Activated CD8-positive, alpha-beta memory T cell treated with anti-CD3 and anti-CD28 coated beads, Interleukin-2, amount 50 U/mL, for 1 hour (primary cell): ENCODE data around the gene RIMBP3B.
"Not testable (repeated sequence)": the region's sequence is repeated elsewhere in the genome, so short reads cannot be mapped to it uniquely, and the experiment has no call there.

ENCODE experiments used
- DNase-seq: peaks from one replicate; pipeline ENCODE4 v3.0.0-alpha.2; 2020; ENCODE audit errors: extremely low read depth

The RIMBP3B gene

GRCh38 chr22:21383701-21384467 is at the start of gene RIMBP3B:
Gene RIMBP3B, plus strand, starts transcription at chr22:21383751. Its CDS starts 108 bp downstream, at chr22:21383859.
- DNase-seq = not testable (repeated sequence)

GRCh38 chr22:21357527-21357926 is 26.0 kb upstream of the RIMBP3B start:
- not testable (repeated sequence) for DNase-seq

GRCh38 chr22:21360525-21360924 is 23.0 kb upstream of the RIMBP3B start:
- not testable (repeated sequence) for DNase-seq

- not testable (repeated sequence) for DNase-seq
These were observed 21.1 kb upstream of the RIMBP3B start for GRCh38 chr22:21362473-21362872.

- DNase-seq = not testable (repeated sequence)
These were observed 20.5 kb upstream of the RIMBP3B start for GRCh38 chr22:21363061-21363460.

- DNase-seq = not testable (repeated sequence)
These were observed 19.7 kb upstream of the RIMBP3B start for GRCh38 chr22:21363803-21364202.

- not testable (repeated sequence) for DNase-seq
These were observed 19.2 kb upstream of the RIMBP3B start for GRCh38 chr22:21364362-21364761.

- not testable (repeated sequence) for DNase-seq
These were observed 18.2 kb upstream of the RIMBP3B start for GRCh38 chr22:21365337-21365736.

- not testable (repeated sequence) for DNase-seq
These were observed 14.8 kb upstream of the RIMBP3B start for GRCh38 chr22:21368603-21369310.

- not testable (repeated sequence) for DNase-seq
These were observed 7.7 kb upstream of the RIMBP3B start for GRCh38 chr22:21375880-21376279.

- DNase-seq = not testable (repeated sequence)
These were observed 1.2 kb downstream of the RIMBP3B start for GRCh38 chr22:21384468-21385357.

- DNase-seq = not testable (repeated sequence)
These were observed 5.9 kb downstream of the RIMBP3B start for GRCh38 chr22:21389480-21389879.

- not testable (repeated sequence) for DNase-seq
These were observed 6.5 kb downstream of the RIMBP3B start for GRCh38 chr22:21390013-21390412.

- DNase-seq = not testable (repeated sequence)
These were observed 11.1 kb downstream of the RIMBP3B start for GRCh38 chr22:21394613-21395012.

GRCh38 chr22:21401197-21401969 is 17.8 kb downstream of the RIMBP3B start:
- DNase-seq = not testable (repeated sequence)

- not testable (repeated sequence) for DNase-seq
These were observed 19.3 kb downstream of the RIMBP3B start for GRCh38 chr22:21402763-21403314.

GRCh38 chr22:21407139-21407538 is 23.6 kb downstream of the RIMBP3B start:
- DNase-seq = not testable (repeated sequence)

- DNase-seq = not testable (repeated sequence)
These were observed 24.2 kb downstream of the RIMBP3B start for GRCh38 chr22:21407792-21408191.

GRCh38 chr22:21416375-21416774 is 32.8 kb downstream of the RIMBP3B start:
- not testable (repeated sequence) for DNase-seq

- not testable (repeated sequence) for DNase-seq
These were observed 33.7 kb downstream of the RIMBP3B start, which contains the start of gene HIC2 for GRCh38 chr22:21417227-21417746. Gene HIC2, plus strand, starts transcription at chr22:21417371. Its CDS starts 25,461 bp downstream, at chr22:21442832.
